Neutrophil (primary cell): ENCODE measurements around the gene NOTCH1.

Experiments used
- H3K27ac ChIP-seq: fragments of 200-600 bp; sonication (generic); 2 replicates; pipeline ENCODE4 v1.5.1; 2016; ENCODE audit warnings: mild to moderate bottlenecking, moderate library complexity
- H3K27me3 ChIP-seq: fragments of 200-600 bp; sonication (generic); 2 replicates; pipeline ENCODE4 v1.6.0; 2016; ENCODE audit warnings: mild to moderate bottlenecking
- H3K36me3 ChIP-seq: fragments of 200-600 bp; sonication (generic); 2 replicates; pipeline ENCODE4 v1.5.1; 2017
- H3K4me1 ChIP-seq, 2 experiments: fragments of 200-600 bp in 1 of 2; sonication (generic) in 1 of 2; 1 replicate in 1 of 2; 2 replicates in 1 of 2; pipeline versions ENCODE4 v1.5.1 to v1.6.1; 2013 to 2016; ENCODE audit warnings: low read depth in 1 of 2, low read length in 1 of 2, mild to moderate bottlenecking in 1 of 2, moderate library complexity in 1 of 2; ENCODE audit not compliant: control insufficient read depth in 1 of 2, insufficient read depth in 1 of 2
- H3K4me3 ChIP-seq, 2 experiments: fragments of 200-600 bp in 1 of 2; sonication (generic) in 1 of 2; 1 replicate in 1 of 2; 2 replicates in 1 of 2; pipeline ENCODE4 v1.5.1; 2013 to 2016; ENCODE audit warnings: low read depth in 1 of 2, low read length in 1 of 2, mild to moderate bottlenecking in 1 of 2, moderate library complexity in 1 of 2
- H3K9me3 ChIP-seq: fragments of 200-600 bp; sonication (generic); 2 replicates; pipeline ENCODE4 v1.5.1; 2016
- TF ChIP-seq, protein P1 (sequence below): fragments of 200-600 bp; sonication (generic); IDR thresholded peaks from 2 replicates; pipeline ENCODE4 v1.5.1; 2016; ENCODE audit warnings: antibody characterized with exemption

NOTCH1 gene

GRCh38 chr9:136493567-136493971, 52.3 kb downstream of the NOTCH1 start:
- Histone ChIP-seq H3K36me3 (peaks cover 49% of the 10 kb centered on the region), H3K4me1 (peaks cover 0 to 2% of the 10 kb centered on the region in 2 experiments), H3K9me3 (no peaks in the 10 kb centered on the region), H3K27ac (no peak overlapping the region), H3K4me3 (no peak overlapping the region), H3K27me3 (peaks cover 7% of the 10 kb centered on the region)
- TF ChIP-seq, protein P1, sequence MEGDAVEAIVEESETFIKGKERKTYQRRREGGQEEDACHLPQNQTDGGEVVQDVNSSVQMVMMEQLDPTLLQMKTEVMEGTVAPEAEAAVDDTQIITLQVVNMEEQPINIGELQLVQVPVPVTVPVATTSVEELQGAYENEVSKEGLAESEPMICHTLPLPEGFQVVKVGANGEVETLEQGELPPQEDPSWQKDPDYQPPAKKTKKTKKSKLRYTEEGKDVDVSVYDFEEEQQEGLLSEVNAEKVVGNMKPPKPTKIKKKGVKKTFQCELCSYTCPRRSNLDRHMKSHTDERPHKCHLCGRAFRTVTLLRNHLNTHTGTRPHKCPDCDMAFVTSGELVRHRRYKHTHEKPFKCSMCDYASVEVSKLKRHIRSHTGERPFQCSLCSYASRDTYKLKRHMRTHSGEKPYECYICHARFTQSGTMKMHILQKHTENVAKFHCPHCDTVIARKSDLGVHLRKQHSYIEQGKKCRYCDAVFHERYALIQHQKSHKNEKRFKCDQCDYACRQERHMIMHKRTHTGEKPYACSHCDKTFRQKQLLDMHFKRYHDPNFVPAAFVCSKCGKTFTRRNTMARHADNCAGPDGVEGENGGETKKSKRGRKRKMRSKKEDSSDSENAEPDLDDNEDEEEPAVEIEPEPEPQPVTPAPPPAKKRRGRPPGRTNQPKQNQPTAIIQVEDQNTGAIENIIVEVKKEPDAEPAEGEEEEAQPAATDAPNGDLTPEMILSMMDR, result no peak

GRCh38 chr9:136492978-136493522, 52.8 kb downstream of the NOTCH1 start:
- H3K27me3 ChIP-seq, result peaks cover 9% of the 10 kb centered on the region
- no peak overlapping the region for H3K4me3 ChIP-seq
- no peaks in the 10 kb centered on the region for H3K9me3 ChIP-seq
- TF ChIP-seq, protein P1, result no peak
- peaks cover 0 to 6% of the 10 kb centered on the region in 2 experiments for H3K4me1 ChIP-seq
- H3K36me3 ChIP-seq, result peaks cover 44% of the 10 kb centered on the region
- no peak overlapping the region for H3K27ac ChIP-seq

DNA sequence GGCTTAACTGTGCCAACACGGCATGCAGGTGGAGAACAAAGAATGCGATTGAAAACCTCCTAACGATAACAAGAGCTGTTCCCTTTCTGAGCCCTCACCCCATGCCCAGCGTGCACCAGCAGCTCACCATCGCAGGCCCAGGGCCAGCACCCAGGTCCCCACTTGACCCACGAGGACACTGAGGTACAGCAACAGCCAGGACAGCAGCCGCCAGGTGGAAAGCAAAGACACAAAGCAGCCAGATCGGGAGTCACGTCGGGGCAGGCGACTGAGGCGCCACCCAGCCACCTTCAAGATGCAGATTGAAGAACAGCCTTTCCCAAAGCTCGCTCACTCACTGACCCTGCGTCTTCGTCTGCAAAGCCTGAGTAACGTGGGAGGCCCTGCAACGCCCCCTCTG, 56.1 kb downstream of the NOTCH1 start:
- Histone ChIP-seq H3K27me3 (peaks cover 25% of the 10 kb centered on the region), H3K9me3 (no peaks in the 10 kb centered on the region), H3K4me1 (peaks cover 2 to 13% of the 10 kb centered on the region in 2 experiments), H3K27ac (no peak overlapping the region), H3K36me3 (peaks cover 11% of the 10 kb centered on the region), H3K4me3 (no peak overlapping the region)
- TF ChIP-seq, protein P1, result no peak

DNA sequence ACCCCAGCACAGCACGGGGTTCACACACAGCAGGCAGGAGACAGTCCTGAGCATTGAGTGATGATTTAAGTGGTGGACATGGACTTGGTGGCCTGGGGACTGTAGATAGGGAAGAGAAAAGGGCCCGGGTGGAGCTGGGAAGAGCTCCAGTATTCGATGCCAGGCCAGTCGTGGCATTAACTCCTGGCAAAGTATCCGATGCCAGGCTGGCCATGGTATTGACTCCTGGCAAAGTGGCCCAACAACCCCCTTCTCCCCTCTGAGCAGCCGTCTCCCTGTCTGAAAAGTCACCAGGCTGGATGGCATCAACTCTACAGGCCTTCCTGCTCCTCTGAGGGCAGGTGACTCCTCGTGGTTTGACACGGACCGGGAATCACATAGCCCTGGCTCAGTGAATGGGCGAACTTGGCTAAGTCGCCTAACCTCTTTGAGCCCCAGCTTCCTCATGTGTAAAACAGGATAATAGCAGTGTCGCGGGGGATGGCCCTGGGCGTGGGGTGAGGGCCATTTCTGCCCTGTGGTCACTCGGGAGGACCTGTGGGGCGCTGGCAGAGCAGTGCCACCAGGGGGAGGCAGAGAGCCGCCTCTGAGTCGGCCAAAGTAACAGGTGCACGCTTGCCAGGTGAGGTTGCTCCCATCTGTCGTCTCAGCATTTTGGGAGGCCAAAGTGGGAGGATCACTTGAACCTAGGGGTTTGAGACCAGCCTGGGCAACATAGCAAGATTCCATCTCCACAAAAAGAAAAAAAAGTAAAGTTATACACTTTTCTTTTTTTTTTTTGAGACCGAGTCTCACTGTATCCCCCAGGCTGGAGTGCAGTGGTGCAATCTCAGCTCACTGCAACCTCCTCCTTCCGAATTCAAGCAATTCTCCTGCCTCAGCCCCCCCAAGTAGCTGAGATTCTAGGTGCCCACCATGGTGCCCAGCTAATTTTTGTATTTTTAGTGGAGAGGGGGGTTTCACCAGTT, 57.3 kb downstream of the NOTCH1 start:
- Histone ChIP-seq H3K27me3 (peaks cover 25% of the 10 kb centered on the region), H3K4me3 (no peak overlapping the region), H3K9me3 (no peaks in the 10 kb centered on the region), H3K36me3 (no peaks in the 10 kb centered on the region), H3K4me1 (peaks cover 14 to 25% of the 10 kb centered on the region in 2 experiments), H3K27ac (no peak overlapping the region)
- TF ChIP-seq, protein P1, result peak; percentile 96

DNA sequence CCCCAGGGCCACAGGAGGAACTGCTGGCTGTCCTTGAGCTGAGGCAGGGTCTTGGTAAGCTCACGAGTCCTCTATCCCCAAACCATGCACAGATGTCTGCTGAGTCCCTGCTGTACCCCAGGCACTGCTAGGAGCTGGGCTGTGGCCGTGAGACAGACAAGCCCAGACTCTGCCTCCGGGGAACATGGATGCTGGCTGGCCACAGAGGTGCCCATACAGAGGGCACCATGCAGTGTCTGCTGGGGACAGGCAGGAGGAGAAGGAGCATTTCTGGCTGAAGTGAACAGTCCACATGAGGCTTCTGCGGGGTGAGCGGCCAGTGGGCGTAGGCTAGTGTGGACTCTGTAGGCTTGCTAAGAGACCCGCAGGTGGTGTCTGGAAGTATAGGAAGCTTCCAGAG, 58.2 kb downstream of the NOTCH1 start:
- Histone ChIP-seq H3K4me3 (no peak overlapping the region), H3K9me3 (no peaks in the 10 kb centered on the region), H3K36me3 (peaks cover 5% of the 10 kb centered on the region), H3K27me3 (peaks cover 25% of the 10 kb centered on the region), H3K27ac (no peak overlapping the region), H3K4me1 (peaks cover 15 to 28% of the 10 kb centered on the region in 2 experiments)
- TF ChIP-seq, protein P1, result no peak
